HCT116 (cell line): Measurements from ENCODE around the gene RAP1B. TPM values are rescaled to one million over a fixed set of nuclear protein-coding genes. Genes with fewer than 3 reads are reported as not detected.

ENCODE experiments used
- ATAC-seq: fragments of 200-7000 bp; cut with Tn5 transposase; 2 replicates; pipeline ENCODE4 v1.9.1; 2020; ENCODE audit warnings: mild to moderate bottlenecking, moderate library complexity
- BruUV-seq: library from RNA; stranded (reverse); fragments of 400-500 nt; replicated peaks from 2 replicates; lab custom pipeline; 2021; lab: Mats Ljungman, UMichigan
- CTCF ChIA-PET: fragments of 300-600 bp; sonication (Branson Sonifier 250); formaldehyde crosslinking; loops from one replicate; lab custom pipeline; 2021; ENCODE audit warnings: antibody characterized with exemption; lab: Charles Lee
- POLR2A ChIA-PET: fragments of 300-600, 350-600 bp; sonication (Branson Sonifier 250); formaldehyde crosslinking; loops from one replicate; lab custom pipeline; 2021; ENCODE audit warnings: antibody characterized with exemption; lab: Charles Lee
- RAD21 ChIA-PET, 2 experiments: fragments of 300-600 bp; sonication (Branson Sonifier 250); formaldehyde crosslinking; loops; one replicate each; lab custom pipeline; 2023; ENCODE audit warnings: low total read pairs in 2 of 2; ENCODE audit not compliant: uncharacterized antibody in 2 of 2, unreplicated experiment in 2 of 2, low non-redundant PET in 1 of 2; lab: Charles Lee
- DNase-seq: peaks from one replicate; pipeline ENCODE4 v3.0.0-alpha.2; 2010; ENCODE audit warnings: low read depth, low spot score
- H2AFZ ChIP-seq: fragments of 200-600 bp; shearing (Covaris generic), sonication (generic); 2 replicates; pipeline ENCODE4 v1.6.1; 2017; ENCODE audit warnings: low read depth, mixed run types, mixed read lengths, antibody characterized with exemption, low read length; ENCODE audit not compliant: poor library complexity, severe bottlenecking
- H3K27ac ChIP-seq: 2 replicates; pipeline ENCODE4 v1.5.1; 2012; ENCODE audit warnings: low read depth, low read length
- H3K27me3 ChIP-seq: fragments of 200-600 bp; sonication (generic); 2 replicates; pipeline ENCODE4 v1.6.1; 2016; ENCODE audit warnings: mixed run types, low read length, mixed read lengths; ENCODE audit not compliant: insufficient read depth
- H3K36me3 ChIP-seq, 2 experiments: fragments of 200-500 bp in 1 of 2; fragments of 200-600 bp in 1 of 2; sonication (Bioruptor generic) in 1 of 2; sonication (generic) in 1 of 2; 2 replicates each; pipeline versions ENCODE4 v1.5.1 to v1.6.1; 2014 to 2016; ENCODE audit warnings: low read length in 2 of 2, inconsistent platforms in 1 of 2, mixed read lengths in 1 of 2, mixed run types in 1 of 2; ENCODE audit not compliant: insufficient read depth in 2 of 2, control insufficient read depth in 1 of 2
- H3K4me1 ChIP-seq, 2 experiments: fragments of 200-600 bp in 1 of 2; sonication (generic) in 1 of 2; 2 replicates each; pipeline versions ENCODE4 v1.5.1 to v1.6.1; 2012 to 2017; ENCODE audit warnings: low read length in 2 of 2, inconsistent platforms in 1 of 2, mild to moderate bottlenecking in 1 of 2, mixed read lengths in 1 of 2, mixed run types in 1 of 2, moderate library complexity in 1 of 2; ENCODE audit not compliant: insufficient read depth in 2 of 2, control insufficient read depth in 1 of 2
- H3K4me2 ChIP-seq: fragments of 200-600 bp; sonication (generic); 2 replicates; pipeline ENCODE4 v1.6.1; 2017; ENCODE audit warnings: mixed run types, low read length, mixed read lengths
- H3K4me3 ChIP-seq, 2 experiments: fragments of 200-600 bp in 1 of 2; sonication (generic) in 1 of 2; replicated peaks in 1 of 2; 2 replicates each; pipeline ENCODE4 v1.5.1; 2011 to 2016; ENCODE audit warnings: low read length in 2 of 2, control low read depth in 1 of 2, low read depth in 1 of 2, mild to moderate bottlenecking in 1 of 2, mixed read lengths in 1 of 2, mixed run types in 1 of 2
- H3K79me2 ChIP-seq: fragments of 200-600 bp; sonication (generic); 2 replicates; pipeline ENCODE4 v1.6.1; 2017; ENCODE audit warnings: mild to moderate bottlenecking, mixed run types, low read length, moderate library complexity, mixed read lengths; ENCODE audit not compliant: insufficient read depth
- H3K9ac ChIP-seq: fragments of 200-600 bp; sonication (generic); 2 replicates; pipeline ENCODE4 v1.6.1; 2016; ENCODE audit warnings: low read length, mixed read lengths
- H3K9me2 ChIP-seq: fragments of 200-600 bp; sonication (generic), shearing (Covaris generic); 2 replicates; pipeline ENCODE4 v1.6.1; 2017; ENCODE audit warnings: mixed run types, mild to moderate bottlenecking, moderate library complexity; ENCODE audit not compliant: insufficient read depth
- H3K9me3 ChIP-seq, 2 experiments: fragments of 200-500 bp in 1 of 2; fragments of 200-600 bp in 1 of 2; sonication (Bioruptor generic) in 1 of 2; sonication (generic) in 1 of 2; 2 replicates each; pipeline ENCODE4 v1.6.1; 2014 to 2017; ENCODE audit warnings: low read length in 2 of 2, mixed read lengths in 2 of 2, inconsistent platforms in 1 of 2, low read depth in 1 of 2, mild to moderate bottlenecking in 1 of 2, mixed run types in 1 of 2, moderate library complexity in 1 of 2; ENCODE audit not compliant: control insufficient read depth in 1 of 2, insufficient read depth in 1 of 2
- H4K20me1 ChIP-seq: fragments of 200-600 bp; sonication (generic), shearing (Covaris generic); 2 replicates; pipeline ENCODE4 v1.6.1; 2017; ENCODE audit warnings: mixed run types, mild to moderate bottlenecking, moderate library complexity; ENCODE audit not compliant: insufficient read depth
- CBX3 ChIP-seq: IDR thresholded peaks from 2 replicates; pipeline ENCODE4 v1.6.1; 2012; ENCODE audit warnings: low read depth
- CEBPB ChIP-seq: IDR thresholded peaks from 2 replicates; pipeline ENCODE4 v1.6.1; 2012; ENCODE audit warnings: low read depth
- EGR1 ChIP-seq: IDR thresholded peaks from 2 replicates; pipeline ENCODE4 v1.6.1; 2012; ENCODE audit warnings: low read depth
- ELF1 ChIP-seq: IDR thresholded peaks from 2 replicates; pipeline ENCODE4 v1.6.1; 2012; ENCODE audit warnings: low read depth, borderline replicate concordance
- EZH2 ChIP-seq: fragments of 200-600 bp; sonication (generic); IDR thresholded peaks from 2 replicates; pipeline ENCODE4 v1.6.1; 2017; ENCODE audit warnings: antibody characterized with exemption, mixed run types
- EZH2phosphoT487 ChIP-seq: fragments of 200-600 bp; IDR thresholded peaks from 2 replicates; pipeline ENCODE4 v1.6.1; 2018; ENCODE audit warnings: antibody characterized with exemption, borderline replicate concordance
- FOSL1 ChIP-seq: IDR thresholded peaks from 2 replicates; pipeline ENCODE4 v1.6.1; 2012; ENCODE audit warnings: low read depth
- MAX ChIP-seq: IDR thresholded peaks from 2 replicates; pipeline ENCODE4 v1.6.1; 2012
- POLR2A ChIP-seq: IDR thresholded peaks from 2 replicates; pipeline ENCODE4 v1.7.0; 2011; ENCODE audit warnings: borderline replicate concordance; ENCODE audit not compliant: insufficient read depth, insufficient read length; ENCODE audit errors: extremely low read depth
- POLR2AphosphoS5 ChIP-seq: IDR thresholded peaks from 2 replicates; pipeline ENCODE4 v1.6.1; 2011; ENCODE audit warnings: mild to moderate bottlenecking, low read depth, low read length, moderate library complexity
- SIN3A ChIP-seq: IDR thresholded peaks from 2 replicates; pipeline ENCODE4 v1.6.1; 2012; ENCODE audit warnings: low read depth
- SP1 ChIP-seq: IDR thresholded peaks from 2 replicates; pipeline ENCODE4 v1.6.1; 2012; ENCODE audit warnings: low read depth
- SRF ChIP-seq: IDR thresholded peaks from 2 replicates; pipeline ENCODE4 v1.6.1; 2012; ENCODE audit warnings: low read depth
- TCF7L2 ChIP-seq: IDR thresholded peaks from 2 replicates; pipeline ENCODE4 v1.7.0; 2011; ENCODE audit warnings: borderline replicate concordance, inconsistent platforms; ENCODE audit not compliant: insufficient read depth, insufficient read length; ENCODE audit errors: extremely low read depth
- YY1 ChIP-seq: IDR thresholded peaks from 2 replicates; pipeline ENCODE4 v1.6.1; 2011; ENCODE audit warnings: low read length, low read depth, moderate library complexity, mild to moderate bottlenecking; ENCODE audit not compliant: insufficient replicate concordance; ENCODE audit errors: extremely low read depth
- ZNF274 ChIP-seq: fragments of 200-500 bp; sonication (Bioruptor generic); IDR thresholded peaks from 2 replicates; pipeline ENCODE4 v1.6.1; 2014; ENCODE audit warnings: mild to moderate bottlenecking, low read depth, low read length, inconsistent platforms
- intact Hi-C: fragments of 100-400 bp; cut with micrococcal nuclease; formaldehyde crosslinking; loops from 2 replicates; pipeline ENCODE4 v1.10.0; 2022
- total RNA-seq: library from RNA; stranded (reverse); gene quantifications from one replicate; pipeline ENCODE4 v1.2.1, GENCODE V29; 2021; ENCODE audit not compliant: unreplicated experiment
- TF ChIP-seq, protein P1 (sequence below): IDR thresholded peaks from 2 replicates; pipeline ENCODE4 v1.6.1; 2011; ENCODE audit warnings: mild to moderate bottlenecking, low read length, moderate library complexity; ENCODE audit not compliant: insufficient replicate concordance; ENCODE audit errors: extremely low read depth
- TF ChIP-seq, protein P2 (sequence below): IDR thresholded peaks from 2 replicates; pipeline ENCODE4 v1.6.1; 2012
- TF ChIP-seq, protein P3 (sequence below), 3 experiments: fragments of 200-600 bp in 1 of 3; sonication (generic) in 1 of 3; IDR thresholded peaks in 2 of 3; conservative IDR thresholded peaks in 1 of 3; 2 replicates each; pipeline ENCODE4 v1.5.1; 2012 to 2017; ENCODE audit warnings: low read depth in 2 of 3, low read length in 2 of 3, antibody characterized with exemption in 1 of 3, borderline replicate concordance in 1 of 3, control low read depth in 1 of 3, mild to moderate bottlenecking in 1 of 3, mixed read lengths in 1 of 3, mixed run types in 1 of 3, moderate library complexity in 1 of 3; ENCODE audit not compliant: insufficient read depth in 1 of 3

Gene RAP1B
- total RNA-seq, 1 experiment from 2014 or later, result 79.2 TPM

- Histone ChIP-seq H3K27ac (no peak overlapping the region), H3K9ac (no peak overlapping the region), H3K9me3 (no peaks in the 10 kb centered on the region), H4K20me1 (peaks cover 14% of the 10 kb centered on the region; the same call in 1 of the 2 replicates), H3K36me3 (no peaks in the 10 kb centered on the region), H3K4me2 (no peak overlapping the region), H3K79me2 (peaks cover 71% of the 10 kb centered on the region), H3K27me3 (no peaks in the 10 kb centered on the region), H3K9me2 (no peaks in the 10 kb centered on the region), H2AFZ (no peak overlapping the region), H3K4me1 (peaks cover 8 to 26% of the 10 kb centered on the region in 2 experiments; a peak in 3 of 4 replicates), H3K4me3 (no peak overlapping the region)
- no peak for DNase-seq
- no TSS peak for BruUV-seq
- ChIA-PET RAD21 (no interaction called here), CTCF (no interaction called here), POLR2A (interaction anchor here (1.2 kb wide), 1 partner anchor 16 kb away, joined by 3 read pairs; no protein-coding TSS in a partner anchor)
- intact Hi-C loops, result loop anchor here (5.0 to 10.0 kb wide), 2 partner anchors 74 to 249 kb away; partner anchors contain the start of gene NUP107
- TF ChIP-seq SP1 (no peak), EZH2phosphoT487 (no peak), POLR2AphosphoS5 (no peak), ELF1 (no peak), ZNF274 (no peak), SRF (no peak), MAX (no peak), CEBPB (no peak), FOSL1 (no peak), EZH2 (no peak), TCF7L2 (no peak), YY1 (no peak), CBX3 (no peak), EGR1 (no peak), POLR2A (no peak), SIN3A (no peak)
- TF ChIP-seq, protein P1, sequence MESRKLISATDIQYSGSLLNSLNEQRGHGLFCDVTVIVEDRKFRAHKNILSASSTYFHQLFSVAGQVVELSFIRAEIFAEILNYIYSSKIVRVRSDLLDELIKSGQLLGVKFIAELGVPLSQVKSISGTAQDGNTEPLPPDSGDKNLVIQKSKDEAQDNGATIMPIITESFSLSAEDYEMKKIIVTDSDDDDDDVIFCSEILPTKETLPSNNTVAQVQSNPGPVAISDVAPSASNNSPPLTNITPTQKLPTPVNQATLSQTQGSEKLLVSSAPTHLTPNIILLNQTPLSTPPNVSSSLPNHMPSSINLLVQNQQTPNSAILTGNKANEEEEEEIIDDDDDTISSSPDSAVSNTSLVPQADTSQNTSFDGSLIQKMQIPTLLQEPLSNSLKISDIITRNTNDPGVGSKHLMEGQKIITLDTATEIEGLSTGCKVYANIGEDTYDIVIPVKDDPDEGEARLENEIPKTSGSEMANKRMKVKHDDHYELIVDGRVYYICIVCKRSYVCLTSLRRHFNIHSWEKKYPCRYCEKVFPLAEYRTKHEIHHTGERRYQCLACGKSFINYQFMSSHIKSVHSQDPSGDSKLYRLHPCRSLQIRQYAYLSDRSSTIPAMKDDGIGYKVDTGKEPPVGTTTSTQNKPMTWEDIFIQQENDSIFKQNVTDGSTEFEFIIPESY, result no peak
- TF ChIP-seq, protein P2, sequence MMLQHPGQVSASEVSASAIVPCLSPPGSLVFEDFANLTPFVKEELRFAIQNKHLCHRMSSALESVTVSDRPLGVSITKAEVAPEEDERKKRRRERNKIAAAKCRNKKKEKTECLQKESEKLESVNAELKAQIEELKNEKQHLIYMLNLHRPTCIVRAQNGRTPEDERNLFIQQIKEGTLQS, result no peak
- TF ChIP-seq, protein P3, sequence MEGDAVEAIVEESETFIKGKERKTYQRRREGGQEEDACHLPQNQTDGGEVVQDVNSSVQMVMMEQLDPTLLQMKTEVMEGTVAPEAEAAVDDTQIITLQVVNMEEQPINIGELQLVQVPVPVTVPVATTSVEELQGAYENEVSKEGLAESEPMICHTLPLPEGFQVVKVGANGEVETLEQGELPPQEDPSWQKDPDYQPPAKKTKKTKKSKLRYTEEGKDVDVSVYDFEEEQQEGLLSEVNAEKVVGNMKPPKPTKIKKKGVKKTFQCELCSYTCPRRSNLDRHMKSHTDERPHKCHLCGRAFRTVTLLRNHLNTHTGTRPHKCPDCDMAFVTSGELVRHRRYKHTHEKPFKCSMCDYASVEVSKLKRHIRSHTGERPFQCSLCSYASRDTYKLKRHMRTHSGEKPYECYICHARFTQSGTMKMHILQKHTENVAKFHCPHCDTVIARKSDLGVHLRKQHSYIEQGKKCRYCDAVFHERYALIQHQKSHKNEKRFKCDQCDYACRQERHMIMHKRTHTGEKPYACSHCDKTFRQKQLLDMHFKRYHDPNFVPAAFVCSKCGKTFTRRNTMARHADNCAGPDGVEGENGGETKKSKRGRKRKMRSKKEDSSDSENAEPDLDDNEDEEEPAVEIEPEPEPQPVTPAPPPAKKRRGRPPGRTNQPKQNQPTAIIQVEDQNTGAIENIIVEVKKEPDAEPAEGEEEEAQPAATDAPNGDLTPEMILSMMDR (IDR thresholded peaks at IDR 0.05 in 2 of 3, conservative IDR thresholded peaks at IDR 0.05 in 1 of 3; ENCODE audit: borderline replicate concordance in 1 of 3, insufficient read depth in 1 of 3, low read depth in 2 of 3, low read length in 2 of 3), result no peak
- TF ChIP-seq, all 23 proteins: peak for 0
- no peak for ATAC-seq
Measured at GRCh38 chr12:68613209-68613904, 2.7 kb downstream of the RAP1B start.
